PFSK-1 (cell line): Measurements from ENCODE around the gene CHST11.

Experiments
- FOXP2 ChIP-seq: optimal IDR thresholded peaks from 2 replicates; pipeline ENCODE3; 2011; ENCODE audit warnings: borderline replicate concordance, control low read depth, inconsistent platforms; ENCODE audit not compliant: insufficient read depth; ENCODE audit errors: extremely low read length, extremely low read depth
- TAF1 ChIP-seq: IDR thresholded peaks from 2 replicates; pipeline ENCODE4 v1.6.1; 2012; ENCODE audit warnings: low read length, control low read depth, borderline replicate concordance; ENCODE audit not compliant: insufficient read depth

- TF ChIP-seq TAF1: no peak
- TF ChIP-seq FOXP2: no peak
These were observed 201.2 kb downstream of the CHST11 start for GRCh38 chr12:104657726-104658484.
